LoVo (cell line): Measurements from ENCODE around the gene EMX2.

Experiments used
- DNase-seq: peaks from one replicate; pipeline ENCODE4 v3.0.0-alpha.2; 2016; ENCODE audit warnings: low spot score

Gene EMX2

GRCh38 chr10:117544711-117545140 is 2.2 kb downstream of the EMX2 start:
- DNase-seq, result no peak

DNA sequence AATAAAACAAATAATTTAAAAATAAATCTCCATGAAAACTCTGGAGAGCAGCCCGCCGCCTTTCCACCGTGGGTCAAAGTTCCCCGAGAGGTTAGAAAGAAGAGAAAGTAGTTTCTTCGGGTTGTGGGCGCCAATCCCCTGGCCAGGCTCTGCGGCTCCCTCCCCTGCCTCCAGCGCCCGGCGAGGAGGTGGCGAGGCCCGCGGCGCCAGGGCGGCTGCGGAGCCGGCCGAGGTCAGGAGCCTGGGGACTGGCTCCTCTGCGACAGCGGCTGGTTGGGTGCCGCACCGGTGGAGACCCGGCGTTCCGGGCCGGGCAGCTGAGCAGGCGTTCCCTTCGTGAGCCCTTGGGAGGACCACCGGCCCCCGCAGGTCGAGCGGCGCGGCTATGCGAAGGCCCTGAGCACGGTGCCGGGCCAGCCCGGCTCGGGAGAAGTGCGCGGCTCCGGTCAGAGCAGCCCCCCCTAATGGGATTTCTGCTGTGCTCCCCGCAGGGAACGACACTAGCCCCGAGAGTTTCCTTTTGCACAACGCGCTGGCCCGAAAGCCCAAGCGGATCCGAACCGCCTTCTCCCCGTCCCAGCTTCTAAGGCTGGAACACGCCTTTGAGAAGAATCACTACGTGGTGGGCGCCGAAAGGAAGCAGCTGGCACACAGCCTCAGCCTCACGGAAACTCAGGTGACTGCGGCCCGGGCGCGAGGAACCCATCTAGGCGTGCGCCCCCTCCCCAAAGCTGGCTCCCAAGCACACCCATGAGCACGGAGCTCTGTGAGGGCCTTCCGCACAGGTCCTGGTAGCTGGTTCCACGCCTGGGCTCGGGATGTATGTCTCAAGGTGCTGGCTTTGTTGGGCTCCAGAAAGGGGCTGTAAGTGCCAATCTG is 2.8 kb downstream of the EMX2 start:
- DNase-seq, result no peak

GRCh38 chr10:117546020-117546580 is 3.6 kb downstream of the EMX2 start:
- no peak for DNase-seq

DNA sequence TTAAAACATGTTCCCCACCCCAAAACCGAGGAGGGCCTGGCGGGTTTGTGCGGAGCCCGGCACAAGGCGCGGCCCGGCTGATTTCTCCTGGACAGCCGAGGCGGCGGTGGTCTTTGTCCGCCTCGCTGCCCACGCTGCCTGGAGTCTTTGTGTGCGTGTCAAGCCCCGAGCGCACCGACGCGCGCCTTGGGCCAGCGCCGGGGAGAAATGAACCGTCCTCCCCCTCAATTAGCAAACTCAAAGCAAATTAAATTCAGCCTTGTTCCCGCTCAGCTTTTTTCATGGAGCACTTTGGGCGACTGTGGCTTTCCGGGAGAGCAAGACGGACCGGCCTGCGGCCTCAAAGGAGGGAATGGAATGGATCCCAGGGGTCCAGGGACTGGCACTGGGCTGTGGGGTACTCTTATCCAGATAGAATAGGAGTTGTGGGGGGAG is 4.1 kb downstream of the EMX2 start:
- DNase-seq, result no peak

- DNase-seq, result no peak
These were observed 4.6 kb downstream of the EMX2 start for GRCh38 chr10:117547016-117547715.

DNA sequence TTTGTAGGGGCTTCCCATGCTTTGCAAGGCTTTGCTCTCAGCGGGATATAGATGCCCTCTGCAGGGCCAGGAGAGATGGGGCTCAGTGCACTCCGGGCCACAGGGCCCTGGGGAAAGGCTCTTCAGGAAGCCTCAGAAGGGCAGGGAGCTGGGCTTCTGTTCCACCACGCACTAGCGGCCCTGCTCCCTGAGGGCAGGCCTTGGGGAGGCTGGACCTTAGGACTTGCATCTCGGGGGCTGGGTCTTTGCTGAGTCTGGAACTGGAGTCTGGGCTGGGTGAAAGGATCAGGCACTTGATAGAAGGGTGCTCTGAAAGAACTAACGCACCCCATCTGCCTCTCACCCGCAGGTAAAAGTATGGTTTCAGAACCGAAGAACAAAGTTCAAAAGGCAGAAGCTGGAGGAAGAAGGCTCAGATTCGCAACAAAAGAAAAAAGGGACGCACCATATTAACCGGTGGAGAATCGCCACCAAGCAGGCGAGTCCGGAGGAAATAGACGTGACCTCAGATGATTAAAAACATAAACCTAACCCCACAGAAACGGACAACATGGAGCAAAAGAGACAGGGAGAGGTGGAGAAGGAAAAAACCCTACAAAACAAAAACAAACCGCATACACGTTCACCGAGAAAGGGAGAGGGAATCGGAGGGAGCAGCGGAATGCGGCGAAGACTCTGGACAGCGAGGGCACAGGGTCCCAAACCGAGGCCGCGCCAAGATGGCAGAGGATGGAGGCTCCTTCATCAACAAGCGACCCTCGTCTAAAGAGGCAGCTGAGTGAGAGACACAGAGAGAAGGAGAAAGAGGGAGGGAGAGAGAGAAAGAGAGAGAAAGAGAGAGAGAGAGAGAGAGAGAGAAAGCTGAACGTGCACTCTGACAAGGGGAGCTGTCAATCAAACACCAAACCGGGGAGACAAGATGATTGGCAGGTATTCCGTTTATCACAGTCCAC is 5.4 kb downstream of the EMX2 start:
- DNase-seq, result no peak

DNA sequence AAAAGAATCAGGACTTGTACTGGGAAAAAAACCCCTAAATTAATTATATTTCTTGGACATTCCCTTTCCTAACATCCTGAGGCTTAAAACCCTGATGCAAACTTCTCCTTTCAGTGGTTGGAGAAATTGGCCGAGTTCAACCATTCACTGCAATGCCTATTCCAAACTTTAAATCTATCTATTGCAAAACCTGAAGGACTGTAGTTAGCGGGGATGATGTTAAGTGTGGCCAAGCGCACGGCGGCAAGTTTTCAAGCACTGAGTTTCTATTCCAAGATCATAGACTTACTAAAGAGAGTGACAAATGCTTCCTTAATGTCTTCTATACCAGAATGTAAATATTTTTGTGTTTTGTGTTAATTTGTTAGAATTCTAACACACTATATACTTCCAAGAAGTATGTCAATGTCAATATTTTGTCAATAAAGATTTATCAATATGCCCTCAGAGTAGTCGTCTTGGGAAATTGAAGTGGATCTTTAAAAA is 6.6 kb downstream of the EMX2 start:
- DNase-seq, result no peak

DNA sequence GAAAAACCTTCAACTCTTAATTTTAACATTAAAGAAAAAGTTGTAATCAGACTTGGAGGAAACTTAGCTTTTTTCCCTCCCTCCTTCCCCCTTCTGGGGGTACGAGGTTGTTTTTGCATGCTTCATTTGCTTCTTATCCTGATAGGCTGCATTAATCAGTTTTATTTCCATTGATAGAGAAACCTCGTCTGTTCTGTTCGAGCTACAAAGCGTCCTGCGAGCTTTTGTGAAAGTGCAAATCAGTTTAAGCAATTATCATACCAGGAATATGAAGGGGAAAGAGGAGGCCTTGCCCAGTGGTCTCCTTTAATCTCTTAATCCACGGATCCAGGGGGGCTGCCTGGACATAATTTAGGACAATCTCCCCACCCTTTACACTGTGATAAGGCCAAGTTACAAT is 7.5 kb downstream of the EMX2 start:
- DNase-seq, result no peak

DNA sequence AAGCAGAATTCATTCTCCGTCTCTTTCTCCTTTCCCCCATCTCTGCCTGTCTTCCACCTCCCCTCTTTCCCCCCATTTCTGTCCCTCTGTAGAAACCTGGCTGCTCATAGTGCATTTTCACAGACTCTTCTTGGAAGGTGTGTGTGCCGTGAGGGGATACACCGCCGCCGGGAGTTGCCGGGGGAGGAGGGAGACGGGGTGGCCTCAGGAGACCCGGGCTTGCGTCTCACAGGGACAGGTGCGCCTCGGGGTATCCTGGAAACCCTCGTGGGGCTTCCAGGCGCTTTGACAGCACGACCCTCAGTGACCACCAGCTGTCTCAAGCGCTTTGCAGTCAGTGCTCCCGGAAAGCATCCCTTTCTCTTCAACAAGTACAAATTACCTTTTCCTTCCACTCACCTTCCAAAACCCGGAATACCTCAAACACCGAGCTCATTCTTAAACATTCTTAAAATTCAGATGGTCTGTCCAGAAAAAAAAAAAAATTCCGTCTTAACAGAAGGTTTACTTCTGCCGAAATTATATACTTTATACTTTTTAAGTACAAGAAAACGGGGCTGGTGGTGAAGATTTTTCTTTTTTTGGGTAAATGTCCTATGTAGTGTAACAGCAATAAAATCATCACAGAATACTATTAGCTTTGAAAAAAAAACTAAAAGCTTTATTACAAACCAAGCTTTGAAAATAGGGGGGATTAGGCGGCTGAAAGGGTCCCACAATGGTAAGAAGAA is 8.2 kb downstream of the EMX2 start:
- DNase-seq, result no peak

GRCh38 chr10:117551330-117552155 is 9.0 kb downstream of the EMX2 start:
- no peak for DNase-seq

GRCh38 chr10:117552156-117552631 is 9.6 kb downstream of the EMX2 start:
- DNase-seq, result no peak

DNA sequence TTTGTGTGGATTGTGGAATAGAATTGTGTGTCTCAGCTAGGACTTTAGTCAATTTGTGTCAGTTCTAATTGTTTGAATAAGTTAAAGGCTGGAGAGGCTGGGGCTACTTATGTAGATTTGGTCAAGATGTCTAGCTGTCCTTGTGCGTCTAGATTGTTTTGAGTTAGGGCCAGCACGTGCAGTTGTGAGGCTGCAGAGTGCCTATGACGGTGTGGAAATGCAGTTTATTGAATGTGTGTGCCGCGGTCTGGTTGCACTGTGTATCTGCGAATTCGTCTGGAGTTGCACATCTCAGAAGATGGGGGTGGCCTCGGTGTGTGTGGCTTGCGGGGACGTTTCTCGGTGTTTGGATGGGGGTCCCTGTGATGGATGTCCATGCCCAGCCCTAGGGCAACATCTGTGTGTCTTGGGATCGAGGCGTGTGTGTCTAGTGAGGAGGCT is 10.2 kb downstream of the EMX2 start:
- no peak for DNase-seq

DNA sequence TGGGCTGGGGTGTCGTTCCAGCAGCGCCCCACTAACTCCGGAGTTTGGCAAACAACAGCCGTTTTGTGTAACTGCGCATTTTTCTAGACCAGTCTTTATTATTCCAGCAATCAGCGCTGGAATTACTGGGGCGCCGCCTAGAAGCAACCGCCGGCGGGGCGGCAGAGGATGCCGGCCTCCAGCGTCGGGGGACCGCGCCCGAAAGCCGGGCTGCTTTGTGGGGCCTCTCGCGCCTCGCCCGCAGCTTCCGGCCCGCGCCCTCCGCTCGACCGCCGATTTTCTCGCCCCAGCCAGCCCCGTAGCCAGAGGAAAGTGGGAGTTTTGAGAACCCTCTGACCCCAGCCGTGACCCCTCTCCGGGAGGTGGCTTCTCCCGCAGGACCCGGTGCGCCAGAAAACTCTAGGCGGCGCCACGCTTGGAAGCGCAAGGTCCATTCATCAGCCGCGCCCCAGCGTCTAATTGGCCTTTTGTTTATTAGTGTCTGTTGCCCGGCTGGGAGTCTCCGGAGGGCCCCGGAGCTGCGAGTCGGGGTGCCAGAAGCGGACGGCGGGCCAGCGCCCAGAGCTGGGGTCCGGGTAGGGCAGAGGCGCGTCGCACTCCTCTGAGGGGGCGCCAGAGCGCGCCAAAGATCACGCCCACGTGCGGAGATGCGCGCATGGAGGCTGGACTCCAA is 10.7 kb downstream of the EMX2 start:
- no peak for DNase-seq

- DNase-seq, result no peak
These were observed 11.2 kb downstream of the EMX2 start for GRCh38 chr10:117553815-117554172.

GRCh38 chr10:117554241-117554814 is 11.8 kb downstream of the EMX2 start:
- DNase-seq, result no peak

- no peak for DNase-seq
These were observed 12.5 kb downstream of the EMX2 start for GRCh38 chr10:117555017-117555416.

GRCh38 chr10:117555863-117556262 is 13.3 kb downstream of the EMX2 start:
- DNase-seq, result no peak

DNA sequence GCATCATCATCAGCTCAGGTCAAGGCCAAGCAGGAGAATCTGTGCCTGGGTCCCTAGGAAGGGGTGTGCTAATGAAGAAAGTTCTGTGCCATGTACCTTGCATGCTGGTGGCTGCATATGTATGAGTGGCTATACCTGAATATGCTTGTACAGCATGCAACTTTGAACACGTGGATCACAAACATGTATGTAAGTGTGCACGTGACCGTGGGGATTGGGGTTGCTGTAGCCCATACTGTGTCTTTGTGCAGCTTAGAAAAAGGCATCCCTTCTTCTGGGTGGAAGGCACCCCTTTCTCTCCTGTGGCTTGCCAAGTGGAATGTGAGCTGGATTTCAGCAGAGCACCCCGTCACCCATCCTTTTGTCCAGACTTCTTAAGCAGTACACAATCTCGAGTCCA is 13.8 kb downstream of the EMX2 start:
- no peak for DNase-seq

DNA sequence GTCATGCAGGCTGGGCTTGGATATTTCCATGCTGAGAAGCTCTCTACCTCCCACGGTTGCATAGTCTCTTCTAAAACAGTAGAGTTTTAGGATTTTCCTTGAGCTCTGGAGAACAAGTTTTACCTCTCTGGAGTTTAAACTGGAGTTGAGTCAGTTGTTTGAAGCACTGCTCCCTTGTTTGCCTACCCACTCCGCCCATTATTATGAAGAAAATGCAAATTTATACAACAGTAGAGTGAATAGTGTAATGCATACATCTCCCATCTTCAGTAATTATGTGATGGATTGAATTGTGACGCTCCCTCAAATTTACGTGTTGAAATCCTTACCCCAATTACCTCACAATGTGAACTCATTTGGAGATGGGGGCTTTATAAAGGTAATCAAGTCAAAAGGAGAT is 17.2 kb downstream of the EMX2 start:
- DNase-seq, result no peak
